IMR-90 (cell line): Measurements from ENCODE around the gene FBXW4. TPM values are rescaled to one million over a fixed set of nuclear protein-coding genes. Genes with fewer than 3 reads are reported as not detected.
A peak's percentile ranks its signal among the peaks of the same experiment; 100 is the strongest.

Experiments used
- ATAC-seq: fragments of 200-7000 bp; cut with Tn5 transposase; 2 replicates; pipeline ENCODE4 v1.9.1; 2020; ENCODE audit warnings: low read depth, mild to moderate bottlenecking, moderate library complexity
- BruUV-seq: library from RNA; stranded (reverse); fragments of 400-500 nt; replicated peaks from 2 replicates; lab custom pipeline; 2021; lab: Mats Ljungman, UMichigan
- CTCF ChIA-PET: fragments of 300-600 bp; formaldehyde crosslinking; extraction: SDS; loops from one replicate; lab custom pipeline; 2021; ENCODE audit warnings: antibody characterized with exemption; lab: Yijun Ruan, JAX
- POLR2A ChIA-PET: fragments of 300-600 bp; sonication (Branson Sonifier 250); formaldehyde crosslinking; loops from one replicate; lab custom pipeline; 2022; ENCODE audit warnings: antibody characterized with exemption; ENCODE audit not compliant: unreplicated experiment; lab: Charles Lee
- DNase-seq: peaks from one replicate; pipeline ENCODE4 v3.0.0; 2013
- H2AFZ ChIP-seq: replicated peaks from 2 replicates; pipeline ENCODE3; 2013; ENCODE audit warnings: low read length, mild to moderate bottlenecking; ENCODE audit not compliant: poor library complexity
- H2AK5ac ChIP-seq: 2 replicates; pipeline ENCODE4 v1.6.1; 2013; ENCODE audit warnings: low read depth, low read length, inconsistent platforms
- H2AK9ac ChIP-seq: replicated peaks from 2 replicates; pipeline ENCODE3; 2013; ENCODE audit warnings: mild to moderate bottlenecking, low read depth, low read length, moderate library complexity; ENCODE audit not compliant: poor library complexity
- H2BK120ac ChIP-seq: 2 replicates; pipeline ENCODE4 v1.6.1; 2013; ENCODE audit warnings: low read depth, low read length, inconsistent platforms
- H2BK15ac ChIP-seq: 3 replicates; pipeline ENCODE4 v1.6.1; 2013; ENCODE audit warnings: low read depth, low read length, inconsistent platforms
- H2BK20ac ChIP-seq: 2 replicates; pipeline ENCODE4 v1.6.1; 2013; ENCODE audit warnings: low read depth, mild to moderate bottlenecking, inconsistent platforms, low read length, moderate library complexity
- H2BK5ac ChIP-seq: 2 replicates; pipeline ENCODE4 v1.6.1; 2013; ENCODE audit warnings: mild to moderate bottlenecking, low read depth, low read length, inconsistent platforms; ENCODE audit not compliant: poor library complexity, severe bottlenecking
- H3K14ac ChIP-seq: replicated peaks from 2 replicates; pipeline ENCODE4 v1.6.1; 2013; ENCODE audit warnings: low read depth, low read length, inconsistent platforms
- H3K18ac ChIP-seq: 2 replicates; pipeline ENCODE4 v1.6.1; 2013; ENCODE audit warnings: low read depth, low read length, control low read depth
- H3K23ac ChIP-seq: 2 replicates; pipeline ENCODE4 v1.6.1; 2013; ENCODE audit warnings: low read depth, low read length, inconsistent platforms
- H3K27ac ChIP-seq: 2 replicates; pipeline ENCODE4 v1.5.1; 2013; ENCODE audit warnings: mild to moderate bottlenecking, control low read depth, low read length; ENCODE audit not compliant: insufficient read depth
- H3K27me3 ChIP-seq: 2 replicates; pipeline ENCODE4 v1.6.1; 2013; ENCODE audit warnings: low read length; ENCODE audit not compliant: control insufficient read depth, insufficient read depth
- H3K36me3 ChIP-seq: 2 replicates; pipeline ENCODE4 v1.6.1; 2013; ENCODE audit warnings: low read length, mixed read lengths; ENCODE audit not compliant: control insufficient read depth, insufficient read depth
- H3K4ac ChIP-seq: 2 replicates; pipeline ENCODE4 v1.6.1; 2013; ENCODE audit warnings: low read depth, low read length, inconsistent platforms
- H3K4me1 ChIP-seq: 2 replicates; pipeline ENCODE4 v1.6.1; 2013; ENCODE audit warnings: low read length, mixed read lengths; ENCODE audit not compliant: control insufficient read depth, insufficient read depth
- H3K4me2 ChIP-seq: 2 replicates; pipeline ENCODE4 v1.6.1; 2013; ENCODE audit warnings: low read depth, mild to moderate bottlenecking, control low read depth, low read length, moderate library complexity
- H3K4me3 ChIP-seq: 2 replicates; pipeline ENCODE4 v1.5.1; 2013; ENCODE audit warnings: low read depth, mild to moderate bottlenecking, control low read depth, low read length, moderate library complexity; ENCODE audit not compliant: insufficient read depth
- H3K56ac ChIP-seq: 2 replicates; pipeline ENCODE4 v1.6.1; 2013; ENCODE audit warnings: low read length, inconsistent platforms; ENCODE audit not compliant: insufficient read depth; ENCODE audit errors: extremely low read depth
- H3K79me1 ChIP-seq, 2 experiments: 2 replicates each; pipeline ENCODE4 v1.6.1; 2013; ENCODE audit warnings: low read length in 2 of 2, inconsistent platforms in 1 of 2, low read depth in 1 of 2
- H3K9ac ChIP-seq: 2 replicates; pipeline ENCODE4 v1.6.1; 2013; ENCODE audit warnings: low read depth, low read length, control low read depth
- H3K9me1 ChIP-seq: 2 replicates; pipeline ENCODE4 v1.6.1; 2013; ENCODE audit warnings: low read length, inconsistent platforms; ENCODE audit not compliant: insufficient read depth
- H3K9me3 ChIP-seq: 2 replicates; pipeline ENCODE4 v1.6.1; 2013; ENCODE audit warnings: low read length; ENCODE audit not compliant: control insufficient read depth, insufficient read depth
- H4K20me1 ChIP-seq: 2 replicates; pipeline ENCODE4 v1.6.1; 2013; ENCODE audit warnings: low read length, inconsistent platforms; ENCODE audit not compliant: insufficient read depth
- H4K5ac ChIP-seq: 2 replicates; pipeline ENCODE4 v1.6.1; 2013; ENCODE audit warnings: mild to moderate bottlenecking, low read depth, low read length, control low read depth
- H4K8ac ChIP-seq, 2 experiments: 2 replicates each; pipeline ENCODE4 v1.6.1; 2013; ENCODE audit warnings: low read depth in 2 of 2, low read length in 2 of 2, control low read depth in 1 of 2, inconsistent platforms in 1 of 2
- H4K91ac ChIP-seq: 2 replicates; pipeline ENCODE4 v1.6.1; 2013; ENCODE audit warnings: low read depth, low read length, inconsistent platforms; ENCODE audit not compliant: insufficient read depth
- CTCF ChIP-seq: conservative IDR thresholded peaks from 2 replicates; pipeline ENCODE4 v1.5.1; 2012; ENCODE audit warnings: mild to moderate bottlenecking, low read depth, low read length, improper control_type of control experiment
- MXI1 ChIP-seq: IDR thresholded peaks from 2 replicates; pipeline ENCODE4 v1.6.1; 2012; ENCODE audit warnings: low read depth, mild to moderate bottlenecking, low read length, moderate library complexity, borderline replicate concordance
- NFE2L2 ChIP-seq: fragments of 150-350 bp; IDR thresholded peaks from 2 replicates; pipeline ENCODE4 v1.6.1; 2016; ENCODE audit warnings: low read depth, mild to moderate bottlenecking, low read length
- WGBS, 2 experiments: methylation state at CpG; one replicate each; pipeline versions ENCODE4 v1.1.5 to v1.1.7; 2013; ENCODE audit warnings: missing lambda C conversion rate in 2 of 2; ENCODE audit not compliant: insufficient read length in 1 of 2; ENCODE audit errors: extremely low coverage in 2 of 2; 5-methylcytosine and 5-hydroxymethylcytosine counted together
- dilution Hi-C: fragments of 300-500 bp; cut with HindIII; formaldehyde crosslinking; loops from one replicate; pipeline ENCODE4 v1.14.3; 2018; ENCODE audit warnings: low sequenced_read_pairs; ENCODE audit not compliant: unreplicated experiment
- in situ Hi-C: fragments of 300-500 bp; cut with MboI; formaldehyde crosslinking; loops from 3 replicates; pipeline ENCODE4 v1.14.3; 2019; ENCODE audit warnings: low sequenced_read_pairs, inconsistent platforms, mixed read lengths
- intact Hi-C: fragments of 100-400 bp; cut with micrococcal nuclease; formaldehyde crosslinking; loops from 2 replicates; pipeline ENCODE4 v1.10.0; 2022
- polyA plus RNA-seq, 3 experiments: library from polyadenylated mRNA; depleted of rRNA; stranded (reverse); fragments of >200 nt; gene quantifications; 2 replicates each; pipeline ENCODE4 v1.2.3, GENCODE V29; 2012; ENCODE audit warnings: low replicate concordance in 1 of 3
- total RNA-seq: library from RNA; depleted of rRNA; stranded (reverse); fragments of >200 nt; gene quantifications from 2 replicates; pipeline ENCODE4 v1.2.3, GENCODE V29; 2012

The FBXW4 gene
- total and polyA plus RNA-seq, 2 of the 4 experiments (the other 2 are of a cell fraction) = 19.3 to 26.7 TPM

GRCh38 chr10:101683276-101683675 lies 11.7 kb downstream of the FBXW4 start:
- H3K18ac ChIP-seq = no peak overlapping the region
- no peak overlapping the region for H3K9ac ChIP-seq
- H3K9me3 ChIP-seq = no peaks in the 10 kb centered on the region
- dilution Hi-C loops (no loop called here), in situ Hi-C loops (no loop called here), intact Hi-C loops (no loop called here)
- H4K20me1 ChIP-seq = peaks cover 14% of the 10 kb centered on the region; the same call in 1 of the 2 replicates
- H4K8ac ChIP-seq = no peak overlapping the region
- H3K4ac ChIP-seq = no peak overlapping the region
- H3K56ac ChIP-seq = no peak overlapping the region
- H2AK5ac ChIP-seq = no peak overlapping the region
- no peak overlapping the region for H3K4me3 ChIP-seq
- H3K27ac ChIP-seq = no peak overlapping the region
- no peak overlapping the region for H2AK9ac ChIP-seq
- no peaks in the 10 kb centered on the region for H3K27me3 ChIP-seq
- ChIA-PET POLR2A (no interaction called here), CTCF (interaction anchor here (0.6 to 1.2 kb wide), 3 partner anchors 11 to 34 kb away, joined by 3 to 6 read pairs (median 4); no protein-coding TSS in a partner anchor)
- H2BK15ac ChIP-seq = no peak overlapping the region
- no peak overlapping the region for H3K4me2 ChIP-seq
- H3K36me3 ChIP-seq = no peaks in the 10 kb centered on the region; the same call in 1 of the 2 replicates
- no peaks in the 10 kb centered on the region; the same call in 1 of the 2 replicates for H3K9me1 ChIP-seq
- DNase-seq (peak; percentile 24), ATAC-seq (peak; percentile 56)
- no peak overlapping the region for H3K23ac ChIP-seq
- peaks cover 34 to 46% of the 10 kb centered on the region in 2 experiments for H3K79me1 ChIP-seq
- no peak overlapping the region for H2AFZ ChIP-seq
- H2BK120ac ChIP-seq = no peak overlapping the region
- no peak overlapping the region for H2BK5ac ChIP-seq
- H3K4me1 ChIP-seq = peaks cover 11% of the 10 kb centered on the region; the same call in 1 of the 2 replicates
- WGBS, 2 experiments = 88% methylated on average over 2 of the region's 3 CpGs; no CpG with 5 or more reads in 1 of the 2 experiments
- no peak overlapping the region for H2BK20ac ChIP-seq
- no peak overlapping the region for H4K91ac ChIP-seq
- no peak for TF ChIP-seq MXI1
- TF ChIP-seq NFE2L2 = no peak
- no peak for TF ChIP-seq CTCF
- no peak overlapping the region for H4K5ac ChIP-seq
- H3K14ac ChIP-seq = no peak overlapping the region
- no TSS peak for BruUV-seq
